ENCODE measurements around the gene NCAPH2.
"Not testable (repeated sequence)": the region's sequence is repeated elsewhere in the genome, so short reads cannot be mapped to it uniquely, and the experiment has no call there.

Gene NCAPH2

DNA sequence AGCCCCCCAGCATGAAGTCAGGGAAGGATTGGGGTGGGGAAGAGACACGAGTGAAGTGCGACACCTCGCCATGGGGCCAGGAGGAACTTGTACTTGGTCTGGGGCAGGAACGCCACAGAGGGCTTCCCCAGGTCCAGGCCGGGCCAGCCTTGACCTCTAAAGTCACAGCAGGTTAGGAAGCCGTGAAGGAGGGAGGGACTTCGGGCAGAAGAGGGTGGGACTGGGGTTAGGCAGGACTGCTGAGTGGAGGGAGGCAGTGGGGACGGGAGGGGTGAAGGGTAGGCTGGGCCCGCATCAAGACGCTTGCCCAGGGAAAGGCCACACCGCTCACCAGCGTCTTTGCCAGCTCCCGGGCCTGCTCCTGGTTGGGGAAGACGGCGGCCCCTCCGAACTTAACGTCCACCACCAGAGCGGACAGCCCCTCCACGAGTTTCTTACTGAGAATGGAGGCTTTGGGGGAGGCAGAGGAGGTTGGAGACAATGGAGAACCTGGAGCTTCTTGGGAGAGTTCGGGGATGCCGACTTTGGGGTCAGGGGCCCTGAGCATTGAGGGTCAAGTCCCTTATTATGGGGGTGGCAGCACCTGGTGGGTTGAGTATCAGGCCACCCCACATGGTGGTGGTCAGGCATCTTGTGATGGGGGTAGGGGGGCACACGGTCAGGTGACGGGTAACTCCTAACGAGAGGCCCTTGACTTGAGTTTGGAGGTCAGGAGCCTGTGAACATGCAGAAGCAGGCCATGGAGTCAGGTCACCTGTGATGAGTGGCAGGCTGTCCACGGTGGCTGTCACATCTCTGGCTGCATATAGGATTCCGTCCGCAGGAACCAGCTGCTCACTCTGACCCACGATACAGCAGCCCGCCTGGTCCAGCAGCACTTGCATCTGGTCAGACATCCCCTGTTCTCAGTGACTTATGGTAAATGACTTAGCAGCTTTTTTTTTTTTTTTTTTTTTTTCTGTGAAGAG lies 19.1 kb downstream of the NCAPH2 start:
- peak; percentile 2 for ATAC-seq
- Mint-ChIP-seq H3K27me3 (no peaks in the 10 kb centered on the region), H3K9me3 (no peaks in the 10 kb centered on the region), H3K27ac (peak overlapping the region; percentile 100), H3K4me3 (peak overlapping the region; percentile 97), H3K36me3 (peaks cover 24% of the 10 kb centered on the region), H3K4me1 (peaks cover 40% of the 10 kb centered on the region)

DNA sequence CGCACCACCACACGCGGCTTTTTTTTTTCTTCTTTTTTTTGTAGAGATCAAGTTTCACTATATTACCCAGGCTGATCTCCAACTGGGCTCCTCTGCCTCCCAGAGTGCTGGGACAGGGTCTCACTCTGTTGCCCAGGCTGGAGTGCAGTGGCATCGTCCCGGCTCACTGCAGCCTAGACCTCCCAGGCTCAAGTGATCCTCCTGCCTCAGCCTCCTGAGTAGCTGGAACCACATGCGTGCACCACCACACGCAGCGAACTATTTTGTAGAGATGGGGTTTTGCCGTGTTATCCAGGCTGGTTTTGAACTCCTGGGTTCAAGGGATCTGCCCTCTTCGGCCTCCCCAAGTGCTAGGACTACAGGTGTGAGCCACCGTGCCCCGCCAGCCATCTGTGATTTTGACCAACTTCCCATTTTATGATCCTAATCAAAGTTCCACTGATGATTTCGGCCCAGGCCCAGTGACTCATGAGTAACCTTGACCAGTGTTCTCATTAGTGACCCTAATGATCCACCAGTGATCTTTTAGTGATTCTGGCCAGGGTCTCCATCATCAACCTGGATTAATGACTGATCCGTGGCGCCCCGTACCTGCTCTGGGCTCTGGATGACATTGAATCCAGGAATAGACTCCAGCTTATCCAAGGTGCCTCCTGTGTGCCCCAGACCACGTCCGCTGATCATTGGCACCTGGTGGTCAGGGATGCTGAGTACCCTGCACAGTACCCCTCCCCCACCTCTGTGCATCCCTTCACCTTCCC lies 20.1 kb downstream of the NCAPH2 start:
- H3K9me3 Mint-ChIP-seq = no peaks in the 10 kb centered on the region
- peaks cover 48% of the 10 kb centered on the region for H3K4me1 Mint-ChIP-seq
- H3K36me3 Mint-ChIP-seq = peaks cover 21% of the 10 kb centered on the region
- ATAC-seq = no peak
- H3K4me3 Mint-ChIP-seq = peak overlapping the region; percentile 97
- H3K27ac Mint-ChIP-seq = peak overlapping the region; percentile 100
- no peaks in the 10 kb centered on the region for H3K27me3 Mint-ChIP-seq

DNA sequence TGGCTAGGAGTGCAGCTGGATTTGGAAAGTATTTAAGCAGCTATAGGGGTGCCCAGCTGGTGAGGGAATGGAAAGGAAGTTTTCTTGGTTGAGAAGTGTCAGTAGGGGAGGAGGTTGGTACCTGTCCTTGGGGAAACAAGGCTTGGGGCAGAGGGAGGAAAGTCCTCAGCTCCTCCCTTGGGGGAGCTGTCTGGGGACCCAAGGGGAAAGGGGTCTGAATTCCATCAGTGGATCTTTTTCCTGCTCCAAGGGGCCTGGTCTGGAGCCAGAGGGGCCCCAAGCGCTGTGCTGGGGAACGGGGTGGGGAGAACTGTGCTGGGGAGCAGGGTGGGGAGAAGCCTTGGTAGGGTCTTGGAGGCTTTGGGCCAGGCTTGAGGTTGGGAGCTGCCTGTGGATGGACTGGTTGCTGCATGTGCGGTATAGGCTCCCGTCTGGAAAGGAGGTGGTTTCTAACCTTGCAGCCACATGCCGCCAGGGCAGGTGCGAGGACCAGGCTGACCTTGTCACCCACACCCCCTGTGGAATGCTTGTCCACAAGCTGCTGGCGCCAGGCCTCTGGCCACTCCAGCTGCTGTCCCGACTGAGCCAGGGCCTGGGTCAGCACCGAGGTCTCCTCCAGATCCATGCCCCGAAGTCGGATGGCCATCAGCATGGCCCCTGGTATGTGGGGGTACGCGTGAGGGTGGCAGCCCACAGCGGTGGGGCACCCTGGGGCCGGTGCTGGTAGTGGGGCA lies 20.8 kb downstream of the NCAPH2 start:
- Mint-ChIP-seq H3K27ac (peak overlapping the region; percentile 100), H3K27me3 (no peaks in the 10 kb centered on the region), H3K4me1 (peaks cover 56% of the 10 kb centered on the region), H3K4me3 (peak overlapping the region; percentile 97), H3K9me3 (no peaks in the 10 kb centered on the region), H3K36me3 (peaks cover 21% of the 10 kb centered on the region)
- no peak for ATAC-seq

DNA sequence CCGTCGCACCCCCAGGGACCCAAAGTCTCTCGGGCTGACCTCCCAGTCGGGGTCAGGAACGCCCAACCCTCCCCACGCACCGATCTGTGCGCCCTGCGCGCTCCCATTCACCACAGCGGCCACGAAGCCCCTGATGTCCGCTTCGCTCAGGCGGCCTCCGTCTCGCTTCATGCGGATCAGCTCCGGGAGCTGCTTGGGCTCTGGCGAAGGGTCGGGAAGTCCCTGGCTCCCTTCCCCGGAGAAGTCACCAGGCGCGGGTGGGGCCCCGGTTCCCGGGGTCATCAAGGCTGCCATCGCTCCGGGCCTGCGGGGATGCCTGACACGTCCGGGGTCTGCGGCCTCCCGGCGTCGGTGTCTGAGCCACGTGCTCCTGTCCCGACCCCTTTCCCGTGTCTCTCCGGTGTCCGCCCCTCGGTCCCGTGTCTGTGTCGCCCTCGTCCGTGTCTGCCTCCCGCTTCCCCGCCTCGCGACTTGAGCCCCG lies 21.4 kb downstream of the NCAPH2 start:
- peak overlapping the region; percentile 97 for H3K4me3 Mint-ChIP-seq
- H3K27ac Mint-ChIP-seq = peak overlapping the region; percentile 100
- peaks cover 18% of the 10 kb centered on the region for H3K36me3 Mint-ChIP-seq
- no peak for ATAC-seq
- H3K4me1 Mint-ChIP-seq = peaks cover 57% of the 10 kb centered on the region
- H3K9me3 Mint-ChIP-seq = no peaks in the 10 kb centered on the region
- H3K27me3 Mint-ChIP-seq = no peaks in the 10 kb centered on the region

DNA sequence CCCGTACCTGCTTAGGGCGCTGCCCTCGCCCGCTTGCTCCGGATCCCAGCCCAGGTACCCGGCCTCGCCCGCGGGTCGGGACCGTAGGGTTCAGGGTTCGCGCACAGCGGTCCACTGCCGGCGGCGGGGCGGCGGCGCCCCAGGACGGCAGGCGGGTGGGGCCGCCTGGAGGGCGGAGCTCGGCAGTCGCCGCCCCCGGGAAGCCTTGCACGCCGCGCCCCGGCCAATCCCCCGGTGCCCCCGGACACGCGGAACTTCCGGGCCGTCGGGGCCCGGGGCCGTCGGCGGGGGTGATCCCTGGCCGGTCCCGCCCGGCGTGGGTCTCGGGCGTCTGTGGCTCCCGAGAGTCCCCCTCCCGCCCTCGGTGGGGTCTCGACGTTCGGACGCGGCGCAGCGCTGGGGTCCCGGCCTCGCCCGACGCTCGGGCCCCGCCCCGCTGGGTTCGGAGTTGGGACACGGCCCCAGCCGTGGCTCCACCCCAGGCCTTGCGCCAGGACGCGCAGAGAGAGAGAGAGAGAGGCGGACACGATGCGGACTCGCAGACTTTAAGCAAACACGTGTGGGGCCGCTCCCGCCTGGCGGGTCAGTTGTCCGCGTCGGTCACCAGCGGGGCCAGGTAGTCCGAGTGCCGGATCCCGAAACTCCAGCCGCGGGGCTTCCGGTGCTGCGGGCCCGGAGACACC lies 22.0 kb downstream of the NCAPH2 start, which contains the start of gene TYMP:
TYMP (minus strand) TSS at position 116 of the 683 bp plus-strand sequence. CDS start 303 bp downstream, outside the sequence.
- ATAC-seq = peak; percentile 60
- no peaks in the 10 kb centered on the region for H3K9me3 Mint-ChIP-seq
- H3K36me3 Mint-ChIP-seq = peaks cover 12% of the 10 kb centered on the region

DNA sequence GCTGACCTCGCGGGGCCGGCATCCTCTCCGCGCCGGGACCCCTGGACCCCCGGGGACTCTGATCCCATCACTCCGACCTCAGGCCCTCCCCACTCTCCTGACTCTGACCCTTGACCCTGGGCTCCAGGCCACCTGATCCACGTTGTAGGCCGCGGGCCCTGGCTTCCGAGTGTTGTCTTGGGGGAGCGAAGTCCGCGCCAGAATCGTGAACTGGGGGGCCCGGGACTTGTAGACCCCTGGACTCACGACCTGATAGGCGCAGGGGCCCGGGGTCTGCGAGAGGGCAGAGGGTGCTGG lies 22.5 kb downstream of the NCAPH2 start:
- ATAC-seq = peak; percentile 0
- peaks cover 12% of the 10 kb centered on the region for H3K36me3 Mint-ChIP-seq
- H3K9me3 Mint-ChIP-seq = no peaks in the 10 kb centered on the region
- H3K4me1 Mint-ChIP-seq = peaks cover 60% of the 10 kb centered on the region
- peak overlapping the region; percentile 97 for H3K4me3 Mint-ChIP-seq
- peak overlapping the region; percentile 100 for H3K27ac Mint-ChIP-seq
- H3K27me3 Mint-ChIP-seq = no peaks in the 10 kb centered on the region

More for the DNA sequence above, 22.0 kb downstream of the NCAPH2 start, which contains the start of gene TYMP:
- no peaks in the 10 kb centered on the region for H3K27me3 Mint-ChIP-seq
- H3K4me3 Mint-ChIP-seq = peak within 1 kb of the TSS; percentile 97
- peak within 1 kb of the TSS; percentile 100 for H3K27ac Mint-ChIP-seq
- peaks cover 57% of the 10 kb centered on the region for H3K4me1 Mint-ChIP-seq

DNA sequence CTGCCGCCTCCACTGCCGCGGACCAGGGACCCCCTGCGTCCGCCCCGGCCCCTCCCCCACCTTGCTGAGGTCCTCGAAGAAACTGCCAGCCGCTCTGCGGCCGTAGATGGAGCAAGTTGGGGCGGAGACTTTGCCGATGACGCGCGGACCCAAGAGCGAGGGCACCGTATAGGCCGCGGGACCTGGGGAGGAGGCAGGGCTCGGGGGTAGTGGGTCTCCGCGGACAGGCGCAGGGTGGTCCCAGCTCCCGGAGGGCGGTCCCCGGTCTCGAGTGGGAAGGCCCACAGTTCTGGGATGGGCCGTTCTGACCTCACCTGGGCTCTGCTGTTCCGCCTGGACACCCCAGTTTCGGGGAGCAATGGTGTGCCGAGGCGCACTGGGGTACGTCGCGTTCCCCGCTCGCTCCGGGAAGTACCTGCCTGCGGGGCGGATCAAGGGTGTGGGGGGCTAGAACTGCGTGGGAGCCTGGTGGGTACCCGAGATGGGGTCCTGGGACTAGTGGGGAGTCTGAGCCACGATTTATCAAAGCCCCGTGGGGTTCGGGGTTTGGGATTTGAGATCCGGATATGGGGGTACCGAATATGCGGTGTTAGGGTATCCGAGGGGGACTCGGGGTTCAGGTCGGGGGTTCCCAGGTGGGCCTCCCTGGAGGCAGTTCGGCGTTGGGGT lies 23.0 kb downstream of the NCAPH2 start:
- Mint-ChIP-seq H3K27me3 (no peaks in the 10 kb centered on the region), H3K4me1 (peaks cover 63% of the 10 kb centered on the region), H3K36me3 (peaks cover 12% of the 10 kb centered on the region), H3K4me3 (peak overlapping the region; percentile 97), H3K9me3 (no peaks in the 10 kb centered on the region), H3K27ac (peak overlapping the region; percentile 100)
- peak; percentile 68 for ATAC-seq

DNA sequence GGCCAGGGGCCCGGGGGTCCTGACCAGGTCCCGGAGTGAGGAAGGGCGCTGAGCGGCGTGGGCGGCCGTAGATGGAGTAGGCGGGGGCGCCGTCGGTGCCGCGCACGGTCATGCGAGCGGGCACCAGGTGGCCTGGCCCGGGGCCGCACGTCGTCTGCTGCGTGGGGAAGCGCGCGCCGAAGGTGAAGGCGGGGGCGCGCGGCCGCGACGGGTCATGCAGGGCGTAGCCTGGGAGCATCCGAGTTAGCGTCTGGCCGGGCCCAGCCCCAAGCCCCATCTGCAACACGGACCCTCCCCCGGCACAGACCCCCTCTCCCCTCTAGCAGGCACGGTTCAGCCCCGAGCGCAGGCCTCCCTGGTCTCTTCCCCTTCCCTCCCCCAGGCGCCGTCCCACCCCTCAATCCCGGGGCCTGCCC lies 23.5 kb downstream of the NCAPH2 start:
- Mint-ChIP-seq H3K27me3 (no peaks in the 10 kb centered on the region), H3K9me3 (no peaks in the 10 kb centered on the region), H3K4me3 (peak overlapping the region; percentile 97), H3K4me1 (peaks cover 62% of the 10 kb centered on the region), H3K36me3 (peaks cover 12% of the 10 kb centered on the region), H3K27ac (peak overlapping the region; percentile 100)
- ATAC-seq = peak; percentile 63

DNA sequence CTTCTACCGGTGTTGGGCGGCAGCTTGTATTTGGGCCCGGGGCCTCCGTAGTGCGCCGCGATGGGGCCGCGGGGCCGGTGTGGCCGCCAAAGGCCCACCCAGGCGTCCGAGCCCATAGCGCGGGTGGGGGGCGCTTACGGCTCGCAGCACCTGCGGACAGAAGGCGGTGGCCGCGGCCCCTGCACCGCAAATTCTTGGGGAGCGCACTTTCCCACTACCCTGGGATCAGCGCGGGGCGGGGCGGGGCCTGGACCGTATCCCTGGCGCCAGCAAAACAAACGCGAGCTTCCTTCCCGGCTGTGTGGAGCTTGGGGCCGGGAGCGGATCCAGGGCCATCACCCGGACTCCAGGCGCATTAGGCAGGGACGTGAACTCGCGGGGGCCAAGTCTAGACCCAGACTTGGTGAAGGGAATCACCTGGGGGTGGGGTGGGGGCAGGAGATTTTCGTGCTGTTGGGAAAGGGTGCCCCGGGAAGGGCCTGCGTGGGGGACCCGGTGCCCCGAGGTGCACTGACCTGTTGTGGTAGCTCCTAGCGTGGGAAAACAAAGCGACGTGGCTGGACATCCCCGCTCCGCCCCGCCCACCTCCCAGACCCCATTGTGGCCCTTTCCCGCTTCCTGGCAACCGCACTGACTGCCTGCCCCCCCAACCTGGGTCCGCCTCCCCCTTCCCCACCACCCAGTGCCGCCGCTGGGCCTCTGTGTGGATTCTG lies 24.1 kb downstream of the NCAPH2 start:
- Mint-ChIP-seq H3K36me3 (peaks cover 12% of the 10 kb centered on the region), H3K27ac (peak overlapping the region; percentile 100), H3K4me3 (peak overlapping the region; percentile 97), H3K4me1 (peaks cover 56% of the 10 kb centered on the region), H3K9me3 (no peaks in the 10 kb centered on the region), H3K27me3 (no peaks in the 10 kb centered on the region)
- ATAC-seq = no peak

DNA sequence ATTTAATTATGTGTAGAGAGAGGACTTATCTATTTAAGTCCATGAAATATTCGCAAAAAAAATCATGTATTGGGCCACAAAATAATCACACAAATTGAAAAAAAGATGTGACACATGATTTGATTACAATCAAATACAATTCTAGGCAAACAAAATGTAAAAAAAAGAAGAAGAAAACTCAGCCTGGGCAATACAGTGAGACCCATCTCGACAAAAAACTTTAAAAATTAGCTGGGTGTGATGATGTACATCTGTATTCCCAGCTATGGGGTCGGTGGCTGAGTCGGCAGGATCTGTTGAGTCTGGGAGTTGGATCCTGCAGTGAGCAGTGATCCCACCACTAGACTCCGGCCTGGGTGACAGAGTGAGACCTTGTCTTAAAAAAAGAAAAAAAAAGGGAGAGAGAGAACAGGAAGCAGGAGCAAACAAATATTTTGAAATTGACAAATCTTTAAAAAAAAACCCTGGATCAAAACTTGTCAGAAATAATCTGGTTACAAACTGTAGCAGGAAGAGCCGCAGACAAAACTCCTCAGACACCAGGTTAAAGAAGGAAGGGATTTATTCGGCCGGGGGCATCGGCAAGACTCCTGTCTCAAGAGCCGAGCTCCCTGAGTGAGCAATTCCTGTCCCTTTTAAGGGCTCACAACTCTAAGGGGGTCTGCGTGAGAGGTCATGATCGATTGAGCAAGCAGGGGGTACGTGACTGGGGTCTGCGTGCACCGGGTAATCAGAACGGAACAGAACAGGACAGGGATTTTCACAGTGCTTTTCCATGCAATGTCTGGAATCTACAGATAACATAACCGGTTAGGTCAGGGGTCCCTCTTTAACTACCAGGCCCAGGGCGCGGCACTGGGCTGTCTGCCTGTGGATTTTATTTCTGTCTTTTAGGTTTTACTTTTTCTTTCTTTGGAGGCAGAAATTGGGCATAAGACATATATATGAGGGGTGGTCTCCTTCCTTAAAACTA lies 25.1 kb downstream of the NCAPH2 start:
- no peak for ATAC-seq
- Mint-ChIP-seq H3K9me3 (no peaks in the 10 kb centered on the region), H3K27me3 (no peaks in the 10 kb centered on the region), H3K4me3 (peak overlapping the region; percentile 97), H3K4me1 (peaks cover 52% of the 10 kb centered on the region), H3K36me3 (peaks cover 8% of the 10 kb centered on the region), H3K27ac (peak overlapping the region; percentile 100)

DNA sequence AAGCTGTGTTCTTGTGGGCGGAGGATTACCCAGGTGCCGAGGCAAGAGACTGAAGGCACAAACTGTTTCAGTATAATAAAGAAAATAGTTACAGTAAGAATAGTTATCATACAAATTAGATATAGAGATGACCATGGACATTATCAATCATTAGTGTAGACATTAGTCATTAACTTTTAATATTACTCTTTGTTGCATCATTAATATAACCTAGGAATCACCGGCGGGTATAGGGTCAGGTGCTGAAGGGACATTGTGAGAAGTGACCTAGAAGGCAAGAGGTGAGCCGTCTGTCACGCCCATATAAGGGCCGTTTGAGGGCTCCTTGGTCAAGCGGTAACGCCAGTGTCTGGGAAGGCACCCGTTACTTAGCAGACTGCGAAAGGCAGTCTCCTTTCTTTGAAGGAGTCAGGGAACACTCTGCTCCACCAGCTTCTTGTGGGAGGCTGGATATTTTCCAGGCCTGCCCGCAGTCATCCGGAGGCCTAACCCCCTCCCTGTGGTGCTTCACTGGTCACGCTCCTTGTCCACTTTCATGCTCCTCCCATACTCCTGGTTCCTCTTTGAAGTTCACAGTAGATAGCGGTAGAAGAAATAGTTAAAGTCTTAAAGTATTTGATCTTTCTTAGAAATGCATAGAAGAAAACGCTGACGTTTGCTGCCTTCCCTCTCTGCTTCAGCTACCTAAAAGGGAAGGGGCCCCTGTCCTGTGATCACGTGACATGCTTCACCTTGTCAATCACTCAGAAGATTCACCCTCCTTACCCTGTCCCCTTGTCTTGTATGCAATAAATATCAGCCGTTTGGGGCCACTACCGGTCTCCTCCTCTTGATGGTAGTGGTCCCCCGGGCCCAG lies 26.1 kb downstream of the NCAPH2 start:
- Mint-ChIP-seq H3K27ac (peak overlapping the region; percentile 100), H3K4me3 (peak overlapping the region; percentile 97)
- not testable (repeated sequence) for ATAC-seq

DNA sequence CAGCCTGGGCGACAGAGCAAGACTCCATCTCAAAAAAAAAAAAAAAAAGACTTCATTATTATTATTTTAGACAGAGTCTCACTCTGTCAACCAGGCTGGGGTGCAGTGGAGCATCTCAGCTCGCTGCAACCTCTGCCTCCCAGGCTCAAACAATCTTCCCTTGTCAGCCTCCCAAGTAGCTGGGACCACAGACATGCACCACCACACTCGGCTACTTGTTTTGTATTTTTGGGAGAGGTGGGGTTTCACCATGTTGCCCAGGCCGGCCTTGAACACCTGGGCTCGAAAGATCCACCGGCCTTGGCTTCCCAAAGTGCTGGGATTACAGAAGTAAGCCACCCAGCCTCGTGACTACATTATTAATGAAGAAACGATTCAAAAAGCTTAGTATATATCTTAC lies 27.1 kb downstream of the NCAPH2 start:
- Mint-ChIP-seq H3K4me3 (peak overlapping the region; percentile 73), H3K4me1 (peaks cover 58% of the 10 kb centered on the region), H3K36me3 (no peaks in the 10 kb centered on the region), H3K27ac (peak overlapping the region; percentile 100), H3K27me3 (no peaks in the 10 kb centered on the region), H3K9me3 (no peaks in the 10 kb centered on the region)
- no peak for ATAC-seq

More for the DNA sequence above, 26.1 kb downstream of the NCAPH2 start:
- not testable (repeated sequence) for H3K27me3 Mint-ChIP-seq, H3K9me3 Mint-ChIP-seq, H3K36me3 Mint-ChIP-seq
- peaks cover 48% of the 10 kb centered on the region for H3K4me1 Mint-ChIP-seq

Data from stimulated activated memory B cell treated with anti-CD40 and anti-IgM and Interleukin-4, amounts not matched to agents 10 μg/mL and 1 μg/mL and 100 μg/mL, for 72 hours (primary cell).